ENCODE data around the gene TAF1B.
"Not testable (repeated sequence)": the region's sequence is repeated elsewhere in the genome, so short reads cannot be mapped to it uniquely, and the experiment has no call there.

Gene TAF1B

GRCh38 chr2:9820020-9820973 is 23.0 kb upstream of the TAF1B start:
- peaks cover 5% of the 10 kb centered on the region for H3K4me1 ChIP-seq (ENCODE audit: control insufficient read depth, insufficient read depth, low read length, unreplicated experiment)
- H3K27me3 ChIP-seq (ENCODE audit: insufficient read depth, low read length), result no peaks in the 10 kb centered on the region
- H3K36me3 ChIP-seq (ENCODE audit: insufficient read depth, low read length), result no peaks in the 10 kb centered on the region
- no peak overlapping the region for H3K27ac ChIP-seq (ENCODE audit: low read depth, low read length)
- no peaks in the 10 kb centered on the region for H3K79me2 ChIP-seq (ENCODE audit: control insufficient read depth, insufficient read depth, low read length, unreplicated experiment)
- H2AFZ ChIP-seq (ENCODE audit: low read length, unreplicated experiment), result no peak overlapping the region
- H3K4me3 ChIP-seq (ENCODE audit: low read depth, low read length), result no peak overlapping the region

- Histone ChIP-seq H3K27me3 (ENCODE audit: insufficient read depth, low read length) (no peaks in the 10 kb centered on the region), H3K79me2 (ENCODE audit: control insufficient read depth, insufficient read depth, low read length, unreplicated experiment) (no peaks in the 10 kb centered on the region), H3K36me3 (ENCODE audit: insufficient read depth, low read length) (no peaks in the 10 kb centered on the region), H2AFZ (ENCODE audit: low read length, unreplicated experiment) (no peak overlapping the region), H3K4me1 (ENCODE audit: control insufficient read depth, insufficient read depth, low read length, unreplicated experiment) (peaks cover 5% of the 10 kb centered on the region), H3K4me3 (ENCODE audit: low read depth, low read length) (no peak overlapping the region), H3K27ac (ENCODE audit: low read depth, low read length) (no peak overlapping the region)
These were observed 21.3 kb upstream of the TAF1B start for GRCh38 chr2:9821805-9822445.

- H3K27me3 ChIP-seq (ENCODE audit: insufficient read depth, low read length), result no peaks in the 10 kb centered on the region
- H2AFZ ChIP-seq (ENCODE audit: low read length, unreplicated experiment), result no peak overlapping the region
- no peaks in the 10 kb centered on the region for H3K79me2 ChIP-seq (ENCODE audit: control insufficient read depth, insufficient read depth, low read length, unreplicated experiment)
- H3K27ac ChIP-seq (ENCODE audit: low read depth, low read length), result no peak overlapping the region
- no peak overlapping the region for H3K4me3 ChIP-seq (ENCODE audit: low read depth, low read length)
- peaks cover 5% of the 10 kb centered on the region for H3K4me1 ChIP-seq (ENCODE audit: control insufficient read depth, insufficient read depth, low read length, unreplicated experiment)
- H3K36me3 ChIP-seq (ENCODE audit: insufficient read depth, low read length), result no peaks in the 10 kb centered on the region
These were observed 18.8 kb upstream of the TAF1B start for GRCh38 chr2:9824441-9824840.

GRCh38 chr2:9824956-9825720 is 18.1 kb upstream of the TAF1B start:
- no peaks in the 10 kb centered on the region for H3K4me1 ChIP-seq (ENCODE audit: control insufficient read depth, insufficient read depth, low read length, unreplicated experiment)
- no peak overlapping the region for H3K4me3 ChIP-seq (ENCODE audit: low read depth, low read length)
- H3K36me3 ChIP-seq (ENCODE audit: insufficient read depth, low read length), result no peaks in the 10 kb centered on the region
- no peak overlapping the region for H2AFZ ChIP-seq (ENCODE audit: low read length, unreplicated experiment)
- H3K27ac ChIP-seq (ENCODE audit: low read depth, low read length), result no peak overlapping the region
- H3K79me2 ChIP-seq (ENCODE audit: control insufficient read depth, insufficient read depth, low read length, unreplicated experiment), result no peaks in the 10 kb centered on the region
- H3K27me3 ChIP-seq (ENCODE audit: insufficient read depth, low read length), result no peaks in the 10 kb centered on the region

- Histone ChIP-seq H3K4me1 (ENCODE audit: control insufficient read depth, insufficient read depth, low read length, unreplicated experiment) (no peaks in the 10 kb centered on the region), H2AFZ (ENCODE audit: low read length, unreplicated experiment) (no peak overlapping the region), H3K36me3 (ENCODE audit: insufficient read depth, low read length) (no peaks in the 10 kb centered on the region), H3K79me2 (ENCODE audit: control insufficient read depth, insufficient read depth, low read length, unreplicated experiment) (no peaks in the 10 kb centered on the region), H3K4me3 (ENCODE audit: low read depth, low read length) (no peak overlapping the region), H3K27ac (ENCODE audit: low read depth, low read length) (no peak overlapping the region), H3K27me3 (ENCODE audit: insufficient read depth, low read length) (no peaks in the 10 kb centered on the region)
These were observed 17.1 kb upstream of the TAF1B start for GRCh38 chr2:9826208-9826607.

- Histone ChIP-seq H3K4me1 (ENCODE audit: control insufficient read depth, insufficient read depth, low read length, unreplicated experiment) (no peaks in the 10 kb centered on the region), H3K4me3 (ENCODE audit: low read depth, low read length) (no peak overlapping the region), H3K27me3 (ENCODE audit: insufficient read depth, low read length) (no peaks in the 10 kb centered on the region), H3K36me3 (ENCODE audit: insufficient read depth, low read length) (no peaks in the 10 kb centered on the region), H2AFZ (ENCODE audit: low read length, unreplicated experiment) (no peak overlapping the region), H3K27ac (ENCODE audit: low read depth, low read length) (no peak overlapping the region), H3K79me2 (ENCODE audit: control insufficient read depth, insufficient read depth, low read length, unreplicated experiment) (no peaks in the 10 kb centered on the region)
These were observed 12.4 kb upstream of the TAF1B start for GRCh38 chr2:9830685-9831410.

- Histone ChIP-seq H3K27me3 (ENCODE audit: insufficient read depth, low read length) (no peaks in the 10 kb centered on the region), H3K79me2 (ENCODE audit: control insufficient read depth, insufficient read depth, low read length, unreplicated experiment) (no peaks in the 10 kb centered on the region), H3K27ac (ENCODE audit: low read depth, low read length) (no peak overlapping the region), H3K4me1 (ENCODE audit: control insufficient read depth, insufficient read depth, low read length, unreplicated experiment) (peaks cover 4% of the 10 kb centered on the region), H2AFZ (ENCODE audit: low read length, unreplicated experiment) (no peak overlapping the region), H3K4me3 (ENCODE audit: low read depth, low read length) (no peak overlapping the region), H3K36me3 (ENCODE audit: insufficient read depth, low read length) (no peaks in the 10 kb centered on the region)
These were observed 11.6 kb upstream of the TAF1B start for GRCh38 chr2:9831670-9832069.

- H3K27ac ChIP-seq (ENCODE audit: low read depth, low read length), result no peak overlapping the region
- no peaks in the 10 kb centered on the region for H3K27me3 ChIP-seq (ENCODE audit: insufficient read depth, low read length)
- no peak overlapping the region for H2AFZ ChIP-seq (ENCODE audit: low read length, unreplicated experiment)
- no peaks in the 10 kb centered on the region for H3K36me3 ChIP-seq (ENCODE audit: insufficient read depth, low read length)
- no peaks in the 10 kb centered on the region for H3K79me2 ChIP-seq (ENCODE audit: control insufficient read depth, insufficient read depth, low read length, unreplicated experiment)
- peaks cover 13% of the 10 kb centered on the region for H3K4me1 ChIP-seq (ENCODE audit: control insufficient read depth, insufficient read depth, low read length, unreplicated experiment)
- no peak overlapping the region for H3K4me3 ChIP-seq (ENCODE audit: low read depth, low read length)
These were observed 10.7 kb upstream of the TAF1B start for GRCh38 chr2:9832586-9832985.

GRCh38 chr2:9835068-9835467 is 8.2 kb upstream of the TAF1B start:
- H3K4me3 ChIP-seq (ENCODE audit: low read depth, low read length); H3K27me3 ChIP-seq (ENCODE audit: insufficient read depth, low read length); H2AFZ ChIP-seq (ENCODE audit: low read length, unreplicated experiment); H3K36me3 ChIP-seq (ENCODE audit: insufficient read depth, low read length); H3K27ac ChIP-seq (ENCODE audit: low read depth, low read length); H3K79me2 ChIP-seq (ENCODE audit: control insufficient read depth, insufficient read depth, low read length, unreplicated experiment): not testable (repeated sequence)
- peaks cover 13% of the 10 kb centered on the region for H3K4me1 ChIP-seq (ENCODE audit: control insufficient read depth, insufficient read depth, low read length, unreplicated experiment)

GRCh38 chr2:9836074-9836473 is 7.2 kb upstream of the TAF1B start:
- Histone ChIP-seq H2AFZ (ENCODE audit: low read length, unreplicated experiment) (no peak overlapping the region), H3K4me3 (ENCODE audit: low read depth, low read length) (no peak overlapping the region), H3K27ac (ENCODE audit: low read depth, low read length) (no peak overlapping the region), H3K27me3 (ENCODE audit: insufficient read depth, low read length) (no peaks in the 10 kb centered on the region), H3K79me2 (ENCODE audit: control insufficient read depth, insufficient read depth, low read length, unreplicated experiment) (no peaks in the 10 kb centered on the region), H3K36me3 (ENCODE audit: insufficient read depth, low read length) (no peaks in the 10 kb centered on the region), H3K4me1 (ENCODE audit: control insufficient read depth, insufficient read depth, low read length, unreplicated experiment) (peaks cover 13% of the 10 kb centered on the region)
